Endodermal cell (in vitro differentiated cells): Measurements from ENCODE around the gene GM2A. TPM values are rescaled to one million over a fixed set of nuclear protein-coding genes. Genes with fewer than 3 reads are reported as not detected.

Experiments used
- DNase-seq: peaks from one replicate; pipeline ENCODE4 v3.0.0-alpha.2; 2017
- H3K27ac ChIP-seq: 2 replicates; pipeline ENCODE4 v1.5.1; 2013; ENCODE audit warnings: mild to moderate bottlenecking, low read depth, low read length, moderate library complexity
- H3K27me3 ChIP-seq: 2 replicates; pipeline ENCODE4 v1.6.1; 2013; ENCODE audit warnings: mild to moderate bottlenecking, low read length, moderate library complexity; ENCODE audit not compliant: insufficient read depth, control insufficient read depth, poor library complexity, severe bottlenecking
- H3K36me3 ChIP-seq: 2 replicates; pipeline ENCODE4 v1.7.0; 2013; ENCODE audit warnings: mild to moderate bottlenecking, low read length, moderate library complexity; ENCODE audit not compliant: control insufficient read depth, insufficient read depth
- H3K4me1 ChIP-seq: one replicate; pipeline ENCODE4 v1.7.0; 2013; ENCODE audit warnings: low read length; ENCODE audit not compliant: control insufficient read depth, insufficient read depth
- H3K4me3 ChIP-seq: 2 replicates; pipeline ENCODE4 v1.5.1; 2013; ENCODE audit warnings: mild to moderate bottlenecking, low read length, moderate library complexity
- H3K9ac ChIP-seq: 2 replicates; pipeline ENCODE4 v1.6.1; 2013; ENCODE audit warnings: mild to moderate bottlenecking, low read length, moderate library complexity; ENCODE audit not compliant: poor library complexity, severe bottlenecking; ENCODE audit errors: extremely low read depth
- H3K9me3 ChIP-seq: 2 replicates; pipeline ENCODE4 v1.6.1; 2013; ENCODE audit warnings: mild to moderate bottlenecking, low read length, moderate library complexity; ENCODE audit not compliant: control insufficient read depth
- H3K27ac Mint-ChIP-seq: 2 replicates; pipeline ENCODE4 v1.8.0; 2020; ENCODE audit warnings: mixed read lengths
- H3K27me3 Mint-ChIP-seq: 2 replicates; pipeline ENCODE4 v1.8.0; 2021; ENCODE audit warnings: mild to moderate bottlenecking, mixed read lengths; ENCODE audit not compliant: insufficient read depth
- H3K36me3 Mint-ChIP-seq: 2 replicates; pipeline ENCODE4 v1.8.0; 2020; ENCODE audit warnings: low read depth, mixed read lengths
- H3K4me1 Mint-ChIP-seq: 2 replicates; pipeline ENCODE4 v1.8.0; 2020; ENCODE audit warnings: mixed read lengths
- H3K4me3 Mint-ChIP-seq: 2 replicates; pipeline ENCODE4 v1.8.0; 2020; ENCODE audit warnings: mild to moderate bottlenecking, moderate library complexity, mixed read lengths
- H3K9me3 Mint-ChIP-seq: 2 replicates; pipeline ENCODE4 v1.8.0; 2020; ENCODE audit warnings: mild to moderate bottlenecking, mixed read lengths
- WGBS, 2 experiments: methylation state at CpG; one replicate each; pipeline versions ENCODE4 v1.1.5 to v1.1.7; 2013; ENCODE audit warnings: missing lambda C conversion rate in 2 of 2, mixed read lengths in 1 of 2; ENCODE audit not compliant: insufficient coverage in 1 of 2, insufficient read length in 1 of 2; 5-methylcytosine and 5-hydroxymethylcytosine counted together
- total RNA-seq, 2 donors: library from RNA; stranded (reverse); fragmentation: NEBNext Ultra II Directional in 1 of 2; extraction: Animal tissue kit (Norgen Biotek cat#: 25700) in 1 of 2; gene quantifications; 2 replicates in 1 of 2; 3 replicates in 1 of 2; pipeline ENCODE4 v1.2.1, GENCODE V29; 2021
- TF ChIP-seq, protein P1 (sequence below): fragments of 200-600 bp; sonication (generic); conservative IDR thresholded peaks from 2 replicates; pipeline ENCODE4 v1.5.0; 2021; ENCODE audit warnings: antibody characterized with exemption, mild to moderate bottlenecking

Gene GM2A
- total RNA-seq, 2 donors from 2014 or later = 40.7 to 55.2 TPM

- Histone ChIP-seq H3K27ac (no peak overlapping the region), H3K4me3 (no peak overlapping the region), H3K27me3 (no peaks in the 10 kb centered on the region), H3K9ac (no peak overlapping the region), H3K36me3 (no peaks in the 10 kb centered on the region), H3K4me1 (no peaks in the 10 kb centered on the region), H3K9me3 (peaks cover 10% of the 10 kb centered on the region)
- Mint-ChIP-seq H3K36me3 (no peaks in the 10 kb centered on the region), H3K4me1 (peaks cover 18% of the 10 kb centered on the region), H3K27me3 (peaks cover 1% of the 10 kb centered on the region), H3K4me3 (no peak overlapping the region), H3K27ac (no peak overlapping the region), H3K9me3 (peaks cover 13% of the 10 kb centered on the region)
- WGBS, 2 experiments = 98% methylated on average over 3 of the region's 3 CpGs; no CpG with 5 or more reads in 1 of the 2 experiments
- TF ChIP-seq, protein P1, sequence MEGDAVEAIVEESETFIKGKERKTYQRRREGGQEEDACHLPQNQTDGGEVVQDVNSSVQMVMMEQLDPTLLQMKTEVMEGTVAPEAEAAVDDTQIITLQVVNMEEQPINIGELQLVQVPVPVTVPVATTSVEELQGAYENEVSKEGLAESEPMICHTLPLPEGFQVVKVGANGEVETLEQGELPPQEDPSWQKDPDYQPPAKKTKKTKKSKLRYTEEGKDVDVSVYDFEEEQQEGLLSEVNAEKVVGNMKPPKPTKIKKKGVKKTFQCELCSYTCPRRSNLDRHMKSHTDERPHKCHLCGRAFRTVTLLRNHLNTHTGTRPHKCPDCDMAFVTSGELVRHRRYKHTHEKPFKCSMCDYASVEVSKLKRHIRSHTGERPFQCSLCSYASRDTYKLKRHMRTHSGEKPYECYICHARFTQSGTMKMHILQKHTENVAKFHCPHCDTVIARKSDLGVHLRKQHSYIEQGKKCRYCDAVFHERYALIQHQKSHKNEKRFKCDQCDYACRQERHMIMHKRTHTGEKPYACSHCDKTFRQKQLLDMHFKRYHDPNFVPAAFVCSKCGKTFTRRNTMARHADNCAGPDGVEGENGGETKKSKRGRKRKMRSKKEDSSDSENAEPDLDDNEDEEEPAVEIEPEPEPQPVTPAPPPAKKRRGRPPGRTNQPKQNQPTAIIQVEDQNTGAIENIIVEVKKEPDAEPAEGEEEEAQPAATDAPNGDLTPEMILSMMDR = no peak
- no peak for DNase-seq
These were observed 8.8 kb upstream of the GM2A start for GRCh38 chr5:151244206-151244605.

- Histone ChIP-seq H3K27ac (no peak overlapping the region), H3K9me3 (no peaks in the 10 kb centered on the region), H3K9ac (no peak overlapping the region), H3K4me1 (no peaks in the 10 kb centered on the region), H3K27me3 (no peaks in the 10 kb centered on the region), H3K36me3 (no peaks in the 10 kb centered on the region), H3K4me3 (no peak overlapping the region)
- peaks cover 3% of the 10 kb centered on the region for H3K9me3 Mint-ChIP-seq
- no peaks in the 10 kb centered on the region for H3K36me3 Mint-ChIP-seq
- peaks cover 1% of the 10 kb centered on the region for H3K27me3 Mint-ChIP-seq
- DNase-seq = no peak
- TF ChIP-seq, protein P1 = no peak
- no peak overlapping the region for H3K4me3 Mint-ChIP-seq
- no peak overlapping the region for H3K27ac Mint-ChIP-seq
- peaks cover 23% of the 10 kb centered on the region for H3K4me1 Mint-ChIP-seq
- WGBS, 2 experiments = 85% methylated on average over 4 of the region's 4 CpGs; no CpG with 5 or more reads in 1 of the 2 experiments
These were observed 7.2 kb upstream of the GM2A start for GRCh38 chr5:151245680-151246219.

GRCh38 chr5:151248651-151249050 is 4.3 kb upstream of the GM2A start:
- TF ChIP-seq, protein P1 = no peak
- Mint-ChIP-seq H3K27me3 (peaks cover 1% of the 10 kb centered on the region), H3K9me3 (no peaks in the 10 kb centered on the region)

More at GRCh38 chr5:151248651-151249050, 4.3 kb upstream of the GM2A start:
- Mint-ChIP-seq H3K27ac (no peak overlapping the region), H3K4me1 (peaks cover 27% of the 10 kb centered on the region), H3K4me3 (no peak overlapping the region), H3K36me3 (no peaks in the 10 kb centered on the region)
- Histone ChIP-seq H3K27ac (no peak overlapping the region), H3K9me3 (no peaks in the 10 kb centered on the region), H3K36me3 (no peaks in the 10 kb centered on the region), H3K27me3 (no peaks in the 10 kb centered on the region), H3K9ac (no peak overlapping the region), H3K4me1 (no peaks in the 10 kb centered on the region), H3K4me3 (no peak overlapping the region)
- DNase-seq = no peak
- WGBS, 2 experiments = 95 to 100% methylated on average over 2 of the region's 2 CpGs
